ENCODE data around the gene CFC1B.
"Not testable (repeated sequence)": the region's sequence is repeated elsewhere in the genome, so short reads cannot be mapped to it uniquely, and the experiment has no call there.

Gene CFC1B

DNA sequence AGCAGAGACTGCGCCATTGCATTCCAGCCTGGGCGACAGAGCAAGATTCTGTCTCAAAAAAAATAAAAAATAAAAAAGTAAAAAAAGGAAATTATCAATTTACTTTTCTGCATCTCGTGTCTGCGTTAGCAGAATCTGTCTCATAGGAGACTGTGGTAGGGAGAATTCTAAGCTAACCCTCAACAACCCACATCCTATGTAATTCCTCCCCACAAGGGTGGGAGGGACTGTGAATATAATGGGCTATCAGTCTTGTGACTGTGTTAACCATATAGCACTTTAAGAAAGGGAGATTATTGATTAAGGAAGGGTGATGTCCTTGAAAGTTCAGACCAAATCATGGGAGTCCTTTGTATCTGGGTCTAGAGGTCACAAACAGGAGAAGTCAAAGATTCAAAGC lies 45.1 kb downstream of the CFC1B start:
- not testable (repeated sequence) for DNase-seq (ENCODE audit: low read depth in 2 of 2)

GRCh38 chr2:130571929-130572328 lies 50.9 kb downstream of the CFC1B start:
- not testable (repeated sequence) for DNase-seq (ENCODE audit: low read depth in 2 of 2)

GRCh38 chr2:130574230-130574629 lies 53.2 kb downstream of the CFC1B start:
- DNase-seq (ENCODE audit: low read depth in 2 of 2) = not testable (repeated sequence)

GRCh38 chr2:130576209-130576784 lies 55.3 kb downstream of the CFC1B start:
- DNase-seq (ENCODE audit: low read depth in 2 of 2) = not testable (repeated sequence)

DNA sequence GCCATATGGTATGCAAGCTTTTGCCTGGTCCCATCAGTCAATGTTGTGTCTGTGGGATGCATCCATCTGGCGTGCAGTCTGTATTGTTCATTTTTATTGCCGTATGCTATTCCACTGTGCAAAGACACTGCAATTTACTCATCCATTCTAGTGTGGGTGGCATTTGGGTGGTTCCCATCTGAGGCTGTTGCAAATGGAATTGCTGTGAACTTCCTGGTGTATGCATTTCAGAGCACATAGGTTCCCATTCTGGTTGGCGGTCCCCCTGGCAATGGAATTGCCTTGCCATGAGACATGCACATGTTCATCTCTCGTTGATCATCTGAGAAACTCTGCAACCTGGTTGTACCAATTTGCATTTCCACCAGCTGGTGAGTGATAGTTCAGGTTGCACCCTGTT lies 56.5 kb downstream of the CFC1B start:
- DNase-seq (ENCODE audit: low read depth in 2 of 2) = not testable (repeated sequence)

Data from stimulated activated CD8-positive, alpha-beta memory T cell treated with anti-CD3 and anti-CD28 coated beads, Interleukin-2, amount 100 ng/mL, for 48 hours (primary cell).